T-helper 2 cell treated with Interferon-gamma antibody and Interleukin-4, amounts not matched to agents 100 ng/mL and 5 ng/mL, for 36 hours (primary cell): ENCODE results near the gene C11orf68. TPM values are rescaled to one million over a fixed set of nuclear protein-coding genes. Genes with fewer than 3 reads are reported as not detected.
"Not testable (repeated sequence)": the region's sequence is repeated elsewhere in the genome, so short reads cannot be mapped to it uniquely, and the experiment has no call there.

Experiments
- intact Hi-C: fragments of 100-400 bp; cut with micrococcal nuclease; formaldehyde crosslinking; loops from one replicate; pipeline ENCODE4 v1.15.1; 2023
- total RNA-seq: library from RNA; stranded (reverse); gene quantifications from 2 replicates; pipeline ENCODE4 v1.2.3, GENCODE V29; 2022

The C11orf68 gene
- 21.9 and 24.2 TPM in 2 replicates for total RNA-seq

DNA sequence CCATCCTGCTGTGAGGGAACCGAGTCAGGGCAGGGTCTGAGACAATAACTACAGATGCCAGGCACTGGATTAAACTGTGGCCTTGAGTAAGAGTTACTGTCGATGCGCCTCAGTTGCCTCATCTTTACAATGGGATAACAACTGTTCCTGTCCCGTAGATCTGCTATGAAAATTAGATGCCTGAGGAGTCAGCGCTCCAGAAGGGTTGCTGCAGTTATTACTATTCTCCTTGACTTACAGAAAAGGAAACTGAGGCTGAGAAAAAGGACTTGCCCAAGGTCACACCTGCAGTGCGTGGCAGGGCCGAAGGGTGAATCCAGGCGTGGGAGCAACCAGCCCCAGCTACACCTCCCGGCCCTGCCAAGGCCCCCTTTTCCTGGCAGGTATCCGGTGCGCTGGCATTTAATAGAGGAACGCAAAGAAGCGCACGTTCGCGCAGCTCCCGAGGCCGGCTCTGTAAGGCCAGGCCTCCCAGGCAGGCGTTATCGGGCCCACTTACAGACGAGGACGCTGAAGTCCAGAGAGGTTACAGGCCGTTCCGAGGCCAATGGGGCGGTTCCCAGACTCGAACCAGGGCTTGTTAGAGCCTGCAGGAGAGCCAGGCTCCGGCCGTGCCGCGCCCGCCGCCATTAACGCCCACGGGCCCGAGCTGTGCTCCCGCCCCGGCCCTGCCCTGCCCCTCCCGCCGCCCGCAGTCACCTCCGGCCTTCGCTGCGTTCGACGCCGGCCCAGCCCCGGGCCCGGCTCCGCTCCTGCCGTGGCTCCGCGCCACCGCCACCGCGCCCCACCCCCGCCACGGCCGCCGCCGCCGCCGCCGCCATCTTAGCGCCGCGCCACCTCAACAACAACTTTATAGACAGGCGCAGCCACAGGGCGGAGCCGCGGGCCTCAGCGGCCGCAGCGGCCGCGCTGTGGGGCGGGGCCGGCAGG is at the start of gene C11orf68:
Gene C11orf68 (minus strand): TSS at position 852 of the 930 bp plus-strand sequence. CDS start 31 bp downstream, at position 821.
- intact Hi-C loops: loop anchor here (1.0 kb wide), 8 partner anchors 10 to 303 kb away; partner anchors contain the start of genes CFL1, FIBP, FOSL1 and PCNX3

DNA sequence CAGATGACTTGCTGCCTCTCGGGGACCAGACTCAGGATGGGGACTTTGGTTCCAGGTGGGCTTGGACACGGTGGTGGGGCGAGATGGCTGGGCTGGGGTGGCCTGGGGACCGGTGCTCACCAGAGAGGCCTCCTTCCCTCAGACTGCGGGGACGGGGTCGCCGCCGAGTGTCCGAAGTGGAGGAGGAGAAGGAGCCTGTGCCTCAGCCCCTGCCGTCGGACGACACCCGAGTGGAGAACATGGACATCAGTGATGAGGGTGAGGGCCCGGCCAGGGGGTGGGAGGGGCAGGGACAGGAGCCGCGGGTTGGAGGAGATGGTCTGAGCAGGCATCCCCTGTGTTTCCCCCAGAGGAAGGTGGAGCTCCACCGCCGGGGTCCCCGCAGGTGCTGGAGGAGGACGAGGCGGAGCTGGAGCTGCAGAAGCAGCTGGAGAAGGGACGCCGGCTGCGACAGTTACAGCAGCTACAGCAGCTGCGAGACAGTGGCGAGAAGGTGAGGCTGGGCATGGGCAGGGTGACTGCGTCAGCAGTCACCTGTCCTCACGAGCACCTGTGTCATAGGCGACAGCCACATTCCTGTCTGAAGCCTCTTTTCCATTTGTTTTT is 48.6 kb upstream of the C11orf68 start:
- intact Hi-C loops: no loop called here

DNA sequence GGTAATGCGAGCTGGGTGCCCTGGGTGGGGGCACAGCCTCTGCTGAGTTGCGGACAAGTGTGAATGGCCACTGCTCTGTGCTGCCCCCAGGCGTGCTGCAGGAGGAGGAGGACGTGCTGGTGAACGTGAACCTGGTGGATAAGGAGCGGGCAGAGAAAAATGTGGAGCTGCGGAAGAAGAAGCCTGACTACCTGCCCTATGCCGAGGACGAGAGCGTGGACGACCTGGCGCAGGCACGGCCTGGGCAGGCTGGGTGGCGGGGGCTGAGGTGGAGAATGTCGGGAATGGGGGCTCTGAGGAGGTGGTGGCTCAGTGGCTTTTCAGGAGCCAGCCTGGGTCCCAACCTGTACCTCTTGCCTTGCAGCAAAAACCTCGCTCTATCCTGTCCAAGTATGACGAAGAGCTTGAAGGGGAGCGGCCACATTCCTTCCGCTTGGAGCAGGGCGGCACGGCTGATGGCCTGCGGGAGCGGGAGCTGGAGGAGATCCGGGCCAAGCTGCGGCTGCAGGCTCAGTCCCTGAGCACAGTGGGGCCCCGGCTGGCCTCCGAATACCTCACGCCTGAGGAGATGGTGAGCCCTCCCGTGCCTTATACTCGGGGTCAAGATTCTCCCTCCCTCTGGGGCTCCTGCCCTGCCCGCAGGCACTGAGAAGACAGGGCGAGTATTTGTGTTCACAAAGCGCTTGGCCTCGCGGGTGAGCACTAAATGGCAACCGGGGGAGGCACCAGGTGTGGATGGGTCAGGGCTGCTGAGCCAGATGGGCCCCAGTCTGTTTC is 47.3 kb upstream of the C11orf68 start:
- intact Hi-C loops: no loop called here

DNA sequence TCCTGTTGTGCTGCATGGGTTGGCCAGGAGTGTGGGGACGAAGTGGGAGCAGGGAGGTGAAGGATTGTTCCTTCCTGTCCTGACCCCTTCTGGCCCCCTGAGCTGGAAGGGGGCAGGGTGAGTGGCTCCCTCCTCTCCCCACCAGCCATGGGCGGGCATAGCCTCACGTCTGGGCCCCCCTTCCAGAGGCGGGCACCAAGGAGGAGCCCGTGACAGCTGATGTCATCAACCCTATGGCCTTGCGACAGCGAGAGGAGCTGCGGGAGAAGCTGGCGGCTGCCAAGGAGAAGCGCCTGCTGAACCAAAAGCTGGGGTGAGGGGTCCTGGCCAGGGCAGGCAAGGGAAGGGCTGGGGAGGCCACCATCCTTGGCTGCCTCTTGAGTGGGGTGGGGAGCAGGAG is 46.0 kb upstream of the C11orf68 start:
- intact Hi-C loops: no loop called here

- intact Hi-C loops: no loop called here
Observed at GRCh38 chr11:65962141-65962564, 43.3 kb upstream of the C11orf68 start.

DNA sequence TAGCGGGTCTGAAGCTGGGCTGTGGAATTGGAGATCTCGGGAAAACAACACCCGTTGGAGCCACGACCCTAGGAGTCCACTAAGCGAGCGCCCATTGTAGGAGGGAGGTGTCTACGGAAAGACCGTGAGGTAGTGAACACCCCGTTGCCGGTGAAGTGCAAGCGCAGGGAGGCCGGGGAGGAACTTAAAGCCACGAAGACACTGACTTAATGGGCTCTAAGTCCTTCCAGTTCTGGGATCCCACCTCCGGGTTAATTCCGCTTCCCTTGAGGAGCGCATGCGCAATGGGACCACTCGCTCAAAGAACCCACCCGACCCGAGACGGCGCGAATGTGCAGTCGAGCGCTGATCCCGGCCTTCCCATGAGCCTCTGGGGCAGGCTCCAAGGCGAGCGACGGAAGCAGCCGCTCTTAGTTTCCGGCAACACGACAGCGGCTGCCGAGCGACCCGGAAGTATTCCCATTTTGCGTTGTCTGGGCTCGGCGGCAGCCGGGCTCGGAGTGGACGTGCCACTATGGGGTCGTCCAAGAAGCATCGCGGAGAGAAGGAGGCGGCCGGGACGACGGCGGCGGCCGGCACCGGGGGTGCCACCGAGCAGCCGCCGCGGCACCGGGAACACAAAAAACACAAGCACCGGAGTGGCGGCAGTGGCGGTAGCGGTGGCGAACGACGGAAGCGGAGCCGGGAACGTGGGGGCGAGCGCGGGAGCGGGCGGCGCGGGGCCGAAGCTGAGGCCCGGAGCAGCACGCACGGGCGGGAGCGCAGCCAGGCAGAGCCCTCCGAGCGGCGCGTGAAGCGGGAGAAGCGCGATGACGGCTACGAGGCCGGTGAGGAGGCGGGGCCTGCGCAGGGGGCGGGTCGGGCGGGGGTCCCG is 42.6 kb upstream of the C11orf68 start, which contains the start of gene SART1:
Gene SART1 (plus strand): TSS at position 468 of the 874 bp plus-strand sequence. CDS start 47 bp downstream, at position 515.
- intact Hi-C loops: loop anchor here (1.0 kb wide), 5 partner anchors 33 to 101 kb away; partner anchors contain the start of genes BANF1, C11orf68, CCDC85B and DRAP1

- intact Hi-C loops: loop anchor here (1.0 kb wide), 5 partner anchors 33 to 101 kb away; partner anchors contain the start of genes BANF1, C11orf68, CCDC85B and DRAP1
Observed at GRCh38 chr11:65960824-65961266, 42.0 kb upstream of the C11orf68 start.

GRCh38 chr11:65958774-65959420 is 40.0 kb upstream of the C11orf68 start:
- intact Hi-C loops: no loop called here

- intact Hi-C loops: no loop called here
Observed at GRCh38 chr11:65958291-65958690, 39.4 kb upstream of the C11orf68 start.

DNA sequence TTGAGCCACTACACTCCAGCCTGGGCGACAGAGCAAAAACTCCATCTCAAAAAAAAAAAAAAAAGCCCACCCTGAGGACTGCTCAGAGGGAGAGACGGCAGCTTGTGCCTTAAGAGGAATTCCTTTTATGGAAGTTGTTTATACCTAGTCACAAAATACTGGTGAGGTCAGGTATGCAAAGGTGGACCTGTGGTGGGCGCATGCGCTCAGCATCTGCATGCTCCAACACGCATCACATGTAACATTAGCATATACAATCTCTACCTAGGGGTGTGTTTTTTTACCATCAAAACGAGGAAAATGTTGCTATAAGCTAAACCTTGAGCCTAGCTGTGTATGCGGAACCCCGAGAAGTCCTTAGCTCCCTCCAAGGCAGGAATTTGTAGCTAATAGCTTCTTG is 35.9 kb upstream of the C11orf68 start:
- intact Hi-C loops: no loop called here

GRCh38 chr11:65953471-65953870 is 34.6 kb upstream of the C11orf68 start:
- intact Hi-C loops: no loop called here

GRCh38 chr11:65952052-65952521 is 33.2 kb upstream of the C11orf68 start:
- intact Hi-C loops: no loop called here

DNA sequence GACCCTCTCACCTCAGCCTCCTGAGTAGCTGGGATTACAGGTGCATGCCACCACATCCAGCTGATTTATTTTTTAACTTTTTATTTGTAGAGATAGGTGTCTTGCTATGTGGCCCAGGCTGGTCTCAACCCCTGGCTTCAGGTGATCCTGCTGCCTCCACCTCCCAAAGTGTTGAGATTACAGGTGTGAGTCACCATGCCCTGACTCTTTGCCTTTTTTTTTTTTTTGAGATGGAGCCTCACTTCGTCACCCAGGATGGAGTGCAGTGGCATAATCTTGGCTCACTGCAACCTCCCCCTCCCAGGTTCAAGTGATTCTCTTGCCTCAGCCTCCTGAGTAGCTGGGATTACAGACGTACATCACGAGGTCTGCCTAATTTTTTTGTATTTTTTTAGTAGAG is 32.8 kb upstream of the C11orf68 start:
- intact Hi-C loops: not testable (repeated sequence)

GRCh38 chr11:65950711-65951110 is 31.8 kb upstream of the C11orf68 start:
- intact Hi-C loops: not testable (repeated sequence)

DNA sequence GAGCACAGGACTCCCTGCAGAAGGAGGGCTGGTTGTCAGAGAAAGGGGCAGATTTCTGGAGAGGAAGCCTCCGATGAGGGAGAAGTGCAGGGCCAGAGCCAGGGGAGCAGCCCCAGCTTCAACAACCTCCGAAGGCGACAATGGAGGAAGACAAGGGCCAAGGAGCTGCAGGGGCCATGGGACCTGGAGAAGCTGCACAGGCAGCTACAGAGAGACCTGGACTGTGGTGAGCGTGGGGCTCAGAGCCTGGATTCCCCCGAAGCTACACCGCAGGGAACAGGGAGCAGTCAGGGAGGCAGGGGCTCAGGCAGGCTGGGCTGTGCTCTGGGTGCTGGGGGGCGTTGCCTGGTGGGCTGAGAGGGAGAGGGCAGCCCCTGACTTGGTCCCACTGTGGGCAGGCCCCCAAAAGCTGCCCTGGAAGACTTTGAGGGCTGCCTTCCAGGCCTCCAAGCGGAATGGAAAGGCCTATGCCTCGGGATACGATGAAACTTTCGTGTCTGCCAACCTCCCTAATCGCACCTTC is 28.8 kb upstream of the C11orf68 start:
- intact Hi-C loops: no loop called here

- intact Hi-C loops: no loop called here
Observed at GRCh38 chr11:65947133-65947532, 28.3 kb upstream of the C11orf68 start.

DNA sequence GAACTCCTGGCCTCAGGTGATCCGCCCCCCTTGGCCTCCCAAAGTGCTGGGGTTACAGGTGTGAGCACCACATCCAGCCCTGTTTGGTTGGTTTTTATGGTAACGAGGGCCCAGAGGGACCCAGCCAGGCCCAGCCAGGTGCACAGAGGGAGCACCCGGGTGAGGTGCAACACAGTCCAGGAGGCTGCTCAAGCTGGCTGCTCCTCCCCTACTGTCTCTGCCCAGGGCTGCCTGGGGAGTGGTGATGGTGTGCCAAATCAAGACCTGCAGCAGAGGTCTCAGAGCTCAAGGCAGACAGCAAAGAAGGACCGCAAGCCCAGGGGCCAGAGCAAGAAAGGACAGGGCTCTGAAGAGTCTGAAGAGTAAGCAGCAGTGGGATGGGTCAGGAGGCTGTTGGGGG is 27.8 kb upstream of the C11orf68 start:
- intact Hi-C loops: no loop called here

GRCh38 chr11:65945941-65946558 is 27.2 kb upstream of the C11orf68 start:
- intact Hi-C loops: no loop called here

GRCh38 chr11:65945430-65945911 is 26.6 kb upstream of the C11orf68 start, which contains the start of gene TSGA10IP:
TSGA10IP (plus strand) TSS chr11:65945480; CDS start chr11:65945676, 196 bp downstream.
- intact Hi-C loops: no loop called here
